HG03469 (cell line): ENCODE results near the gene MACROH2A2.
"Not testable (repeated sequence)": the region's sequence is repeated elsewhere in the genome, so short reads cannot be mapped to it uniquely, and the experiment has no call there.

ENCODE experiments used
- ATAC-seq: cut with Tn5 transposase; IDR thresholded peaks from one replicate; pipeline ENCODE4 v1.9.1; 2021; ENCODE audit warnings: mild to moderate bottlenecking, moderate library complexity, moderate number of reproducible peaks; ENCODE audit not compliant: unreplicated experiment

MACROH2A2 gene

DNA sequence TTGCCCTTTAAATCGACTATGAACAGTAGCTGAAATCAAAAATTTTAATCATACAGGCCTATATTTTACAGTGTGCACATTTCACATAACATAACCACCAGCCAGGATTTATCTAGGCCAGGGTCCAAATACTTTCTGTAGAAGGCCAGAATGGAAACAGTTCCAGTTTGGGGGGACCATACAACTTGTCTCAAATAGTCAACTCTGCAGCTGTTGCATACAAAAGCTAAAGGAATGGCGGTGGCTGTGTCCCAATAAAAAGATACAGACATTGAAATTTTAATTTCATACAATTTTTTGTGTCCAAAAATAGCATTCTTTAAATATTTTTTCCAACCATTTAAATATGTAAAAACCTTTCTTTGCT is 94.6 kb downstream of the MACROH2A2 start:
- ATAC-seq: no peak

- no peak for ATAC-seq
These were observed 95.9 kb downstream of the MACROH2A2 start for GRCh38 chr10:70148516-70148915.

DNA sequence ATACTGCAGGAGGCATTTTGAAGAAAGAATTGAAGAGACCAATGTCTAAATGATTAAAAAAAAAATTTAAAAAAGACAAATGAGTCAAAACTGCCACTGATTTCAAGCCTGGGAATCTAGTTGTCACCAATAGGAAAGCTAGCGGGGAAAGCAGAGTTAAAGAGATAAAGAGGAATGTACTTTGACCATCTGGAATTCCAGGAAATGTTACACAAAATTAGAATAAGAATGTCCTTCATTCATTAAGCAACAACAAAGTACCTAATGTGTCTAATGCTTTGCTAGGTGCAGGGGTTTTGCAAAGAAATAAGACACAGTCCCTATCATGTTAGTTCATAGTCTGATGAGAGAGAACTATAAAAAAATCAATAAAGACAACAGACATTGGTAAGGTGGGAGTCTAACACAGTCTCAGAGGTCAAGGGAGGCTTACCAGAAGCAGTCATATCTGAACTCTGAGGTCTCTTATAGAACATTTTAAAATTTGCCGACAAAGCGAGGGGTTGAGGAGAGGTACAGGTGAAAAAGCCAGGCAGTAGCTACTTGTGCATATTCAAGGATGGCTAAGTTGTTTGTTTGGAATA is 102.7 kb downstream of the MACROH2A2 start:
- no peak for ATAC-seq

- ATAC-seq: no peak
These were observed 105.5 kb downstream of the MACROH2A2 start for GRCh38 chr10:70158113-70158512.

GRCh38 chr10:70159366-70159765 is 106.7 kb downstream of the MACROH2A2 start:
- not testable (repeated sequence) for ATAC-seq

DNA sequence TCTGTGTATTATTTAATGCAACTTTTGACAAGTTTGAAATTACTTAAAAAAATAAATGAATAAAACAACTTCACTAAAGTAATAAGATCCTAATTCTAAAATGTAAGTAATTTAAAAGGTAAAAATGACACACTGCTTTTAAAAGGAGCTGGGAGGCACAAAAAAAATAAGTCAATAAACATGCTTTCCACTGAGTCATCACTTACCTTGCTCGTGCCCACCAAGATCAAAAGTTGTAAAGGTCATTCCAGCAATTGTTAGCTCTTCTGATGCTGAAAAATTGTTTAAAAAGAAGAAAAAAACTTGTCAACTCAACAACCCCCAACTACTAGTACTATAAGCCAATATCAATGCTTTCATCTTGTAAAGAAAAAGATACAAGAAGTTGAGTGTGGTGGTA is 108.2 kb downstream of the MACROH2A2 start:
- no peak for ATAC-seq
